Bronchial epithelial cell (primary cell): Measurements from ENCODE around the gene REEP6. TPM values are rescaled to one million over a fixed set of nuclear protein-coding genes. Genes with fewer than 3 reads are reported as not detected.
A peak's percentile ranks its signal among the peaks of the same experiment; 100 is the strongest.

Experiments
- DNase-seq: peaks from one replicate; pipeline ENCODE4 v3.0.0-alpha.2; 2010; ENCODE audit warnings: low read depth
- FAIRE-seq: peaks from 2 replicates; lab custom pipeline; 2011; peaks lifted over from hg19 to GRCh38; lab: Jason Lieb, UNC
- H3K27me3 ChIP-seq: 2 replicates; pipeline ENCODE4 v1.5.1; 2011; ENCODE audit warnings: low read length; ENCODE audit not compliant: control insufficient read depth, insufficient read depth
- H3K36me3 ChIP-seq: 2 replicates; pipeline ENCODE4 v1.5.1; 2011; ENCODE audit warnings: low read length; ENCODE audit not compliant: control insufficient read depth, insufficient read depth
- H3K4me3 ChIP-seq: 2 replicates; pipeline ENCODE4 v1.5.1; 2011; ENCODE audit warnings: mild to moderate bottlenecking, low read depth, low read length, control low read depth
- CTCF ChIP-seq: IDR thresholded peaks from 2 replicates; pipeline ENCODE4 v1.5.1; 2011; ENCODE audit warnings: mild to moderate bottlenecking, moderate library complexity, low read length, control low read depth, inconsistent platforms; ENCODE audit not compliant: insufficient read depth, severe bottlenecking
- total RNA-seq: library from RNA; depleted of rRNA; stranded (reverse); fragments of >200 nt; gene quantifications from 2 replicates; pipeline ENCODE4 v1.2.1, GENCODE V29; 2014

The REEP6 gene
- total RNA-seq, 1 donor from 2014 or later: 2.1 TPM

- Histone ChIP-seq H3K4me3 (no peak overlapping the region), H3K27me3 (no peaks in the 10 kb centered on the region), H3K36me3 (no peaks in the 10 kb centered on the region)
- DNase-seq: no peak
- FAIRE-seq: no peak
- no peak for TF ChIP-seq CTCF
Observed at GRCh38 chr19:1486720-1487575, 4.0 kb upstream of the REEP6 start.

GRCh38 chr19:1487576-1488281 is 3.3 kb upstream of the REEP6 start:
- Histone ChIP-seq H3K27me3 (no peaks in the 10 kb centered on the region), H3K4me3 (no peak overlapping the region), H3K36me3 (no peaks in the 10 kb centered on the region)
- no peak for TF ChIP-seq CTCF
- FAIRE-seq: no peak
- DNase-seq: no peak

- FAIRE-seq (no peak), DNase-seq (no peak)
- H3K27me3 ChIP-seq: no peaks in the 10 kb centered on the region
- H3K4me3 ChIP-seq: no peak overlapping the region
- no peak for TF ChIP-seq CTCF
- no peaks in the 10 kb centered on the region for H3K36me3 ChIP-seq
Observed at GRCh38 chr19:1488282-1488601, 2.7 kb upstream of the REEP6 start.

GRCh38 chr19:1489463-1490310 is 1.3 kb upstream of the REEP6 start:
- Histone ChIP-seq H3K36me3 (no peaks in the 10 kb centered on the region), H3K27me3 (no peaks in the 10 kb centered on the region), H3K4me3 (peak overlapping the region; percentile 60)
- TF ChIP-seq CTCF: no peak
- no peak for DNase-seq
- no peak for FAIRE-seq

- peak; percentile 94 for DNase-seq
- FAIRE-seq: peak; percentile 36
- no peaks in the 10 kb centered on the region for H3K27me3 ChIP-seq
- H3K4me3 ChIP-seq: peak within 1 kb of the TSS; percentile 63
- no peak for TF ChIP-seq CTCF
- H3K36me3 ChIP-seq: no peaks in the 10 kb centered on the region
Observed at GRCh38 chr19:1490311-1491113, 469 bp upstream of the REEP6 start, which contains the start of gene PCSK4. Gene PCSK4 (minus strand): TSS chr19:1490350. CDS start chr19:1490346, 4 bp downstream.
